Measurements from ENCODE around the gene TSEN34. TPM values are rescaled to one million over a fixed set of nuclear protein-coding genes. Genes with fewer than 3 reads are reported as not detected.

TSEN34 gene
- total and polyA plus RNA-seq, 10 donors = 25.5 to 109 (median 43.0) TPM

DNA sequence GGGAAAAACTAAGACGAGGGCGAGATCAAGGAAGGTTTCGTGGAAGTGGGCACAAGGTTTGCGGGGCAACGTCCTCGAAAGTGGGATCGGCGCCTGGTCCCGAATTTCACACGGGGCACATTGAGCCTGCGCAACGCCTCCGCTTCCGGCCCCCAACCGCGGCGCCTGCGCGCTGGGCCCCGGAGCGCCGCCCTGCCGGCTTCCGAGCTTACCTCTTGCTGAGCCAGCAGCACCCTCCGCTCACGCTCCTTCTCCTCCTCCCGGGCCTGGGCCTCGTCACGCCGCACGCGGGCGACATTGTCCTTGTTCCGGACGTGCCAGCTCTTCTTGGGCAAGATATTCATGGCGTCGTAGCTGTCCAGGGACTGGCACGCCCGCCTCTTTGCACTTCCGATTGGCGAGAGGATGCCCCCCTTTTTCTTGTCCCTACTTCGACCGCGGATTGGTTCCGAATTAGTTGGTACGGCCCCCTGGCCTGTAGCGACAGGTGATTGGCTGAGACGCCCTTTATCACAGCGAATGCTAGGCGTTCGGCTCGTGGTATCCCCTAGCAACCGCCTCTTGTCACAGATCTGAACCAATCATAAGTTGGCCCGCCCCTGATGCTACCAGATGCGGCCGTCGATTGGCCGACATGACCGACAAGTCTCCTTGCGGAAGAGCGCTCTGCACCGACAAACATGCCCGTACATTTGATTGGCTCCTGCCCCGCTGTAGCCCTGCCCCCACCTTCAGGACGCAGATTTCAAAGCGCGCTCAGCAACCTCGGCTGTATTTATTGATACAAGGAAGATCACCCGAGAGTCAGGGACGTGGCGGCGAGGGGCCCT, 31.5 kb upstream of the TSEN34 start, which contains the start of gene LENG1:
TSS of gene LENG1 (minus strand) at position 370 of the 830 bp plus-strand sequence. CDS start at position 344, 26 bp downstream.
- Histone ChIP-seq H3K27ac (peak within 1 kb of the TSS; percentile 95 to 100 (median 98)), H3K36me3 (peaks cover 0 to 39% (median 37%) of the 10 kb centered on the region in 6 donors), H3K9me3 (no peaks in the 10 kb centered on the region), H3K4me1 (peaks cover 24 to 93% (median 76%) of the 10 kb centered on the region in 6 donors), H3K4me3 (peak within 1 kb of the TSS; percentile 58 to 91 (median 72)), H3K27me3 (replicated peaks in 1 of 7) (peaks cover 0 to 12% (median 3%) of the 10 kb centered on the region in 7 donors)
- DNase-seq = peak; percentile 97
- intact Hi-C loops (cut with DNase I; ENCODE audit: low total_unique reads) = no loop called here
- TF ChIP-seq POLR2AphosphoS5 (IDR thresholded peaks at IDR 0.05) = peak; percentile 95 to 98 (median 97)
- peak in 9 of 11 experiments; percentile 22 to 55 (median 41) for TF ChIP-seq CTCF (IDR thresholded peaks at IDR 0.05 in 8 of 11, conservative IDR thresholded peaks at IDR 0.05 in 3 of 11)
- peak in 1 of 3 donors; percentile 37 for TF ChIP-seq POLR2A (IDR thresholded peaks at IDR 0.05)
- whole genome bisulfite sequencing, 5 donors = 0 to 1% (median 0%) methylated on average over 52 to 72 of the region's 72 CpGs

GRCh38 chr19:54160182-54160811, 30.8 kb upstream of the TSEN34 start:
- peak; percentile 81 for DNase-seq
- peak overlapping the region; percentile 8 to 90 (median 63) for H3K4me3 ChIP-seq
- peaks cover 24 to 92% (median 73%) of the 10 kb centered on the region in 6 donors for H3K4me1 ChIP-seq
- intact Hi-C loops (cut with DNase I; ENCODE audit: low total_unique reads) = no loop called here
- peak overlapping the region; percentile 17 to 100 (median 96) for H3K27ac ChIP-seq
- peaks cover 0 to 19% (median 6%) of the 10 kb centered on the region in 7 donors for H3K27me3 ChIP-seq (replicated peaks in 1 of 7)
- no peaks in the 10 kb centered on the region for H3K9me3 ChIP-seq
- WGBS, 5 donors = 4 to 7% (median 5%) methylated on average over 28 of the region's 28 CpGs
- peaks cover 0 to 32% (median 29%) of the 10 kb centered on the region in 6 donors for H3K36me3 ChIP-seq
- TF ChIP-seq CTCF (IDR thresholded peaks at IDR 0.05 in 8 of 11, conservative IDR thresholded peaks at IDR 0.05 in 3 of 11) (peak in 1 of 11 experiments; percentile 8), POLR2A (IDR thresholded peaks at IDR 0.05) (no peak), POLR2AphosphoS5 (IDR thresholded peaks at IDR 0.05) (no peak)

GRCh38 chr19:54160854-54161253, 30.3 kb upstream of the TSEN34 start:
- no peak for DNase-seq
- Histone ChIP-seq H3K4me1 (peaks cover 24 to 87% (median 67%) of the 10 kb centered on the region in 6 donors), H3K27ac (peak overlapping the region in 4 of 8 donors; percentile 95 to 99 (median 96)), H3K9me3 (no peaks in the 10 kb centered on the region), H3K4me3 (peak overlapping the region in 3 of 8 donors; percentile 68 to 90 (median 71)), H3K27me3 (replicated peaks in 1 of 7) (peaks cover 0 to 25% (median 6%) of the 10 kb centered on the region in 7 donors), H3K36me3 (peaks cover 0 to 26% (median 24%) of the 10 kb centered on the region in 6 donors)
- intact Hi-C loops (cut with DNase I; ENCODE audit: low total_unique reads) = no loop called here
- 62 to 71% (median 65%) methylated on average over 13 of the region's 13 CpGs for WGBS, 5 donors
- TF ChIP-seq POLR2A (IDR thresholded peaks at IDR 0.05) = no peak
- no peak for TF ChIP-seq CTCF (IDR thresholded peaks at IDR 0.05 in 8 of 11, conservative IDR thresholded peaks at IDR 0.05 in 3 of 11)
- no peak for TF ChIP-seq POLR2AphosphoS5 (IDR thresholded peaks at IDR 0.05)

Measured in spleen (tissue), 11 donors.